Progenitor cell of endocrine pancreas (in vitro differentiated cells): ENCODE measurements around the gene SLC5A10. TPM values are rescaled to one million over a fixed set of nuclear protein-coding genes. Genes with fewer than 3 reads are reported as not detected.
A peak's percentile ranks its signal among the peaks of the same experiment; 100 is the strongest.

Source experiments
- DNase-seq: peaks from one replicate; pipeline ENCODE4 v3.0.0; 2021; ENCODE audit warnings: low spot score; ENCODE audit not compliant: unreplicated experiment
- H3K27ac Mint-ChIP-seq: 2 replicates; pipeline ENCODE4 v1.8.0; 2021; ENCODE audit warnings: mild to moderate bottlenecking, moderate library complexity, mixed read lengths
- H3K27me3 Mint-ChIP-seq: 2 replicates; pipeline ENCODE4 v1.8.0; 2021; ENCODE audit warnings: mixed read lengths
- H3K36me3 Mint-ChIP-seq: 2 replicates; pipeline ENCODE4 v1.8.0; 2022; ENCODE audit warnings: mixed read lengths; ENCODE audit not compliant: insufficient read depth
- H3K4me1 Mint-ChIP-seq: 2 replicates; pipeline ENCODE4 v1.8.0; 2021; ENCODE audit warnings: low read depth, mixed read lengths
- H3K4me3 Mint-ChIP-seq: 2 replicates; pipeline ENCODE4 v1.8.0; 2021; ENCODE audit warnings: low read depth, mild to moderate bottlenecking, moderate library complexity, mixed read lengths
- H3K9me3 Mint-ChIP-seq: 2 replicates; pipeline ENCODE4 v1.8.0; 2021; ENCODE audit warnings: low read depth, mixed read lengths
- total RNA-seq: library from RNA; stranded (reverse); gene quantifications from 2 replicates; pipeline ENCODE4 v1.2.1, GENCODE V29; 2021
- TF ChIP-seq, protein P1 (sequence below): fragments of 200-600 bp; sonication (generic); IDR thresholded peaks from one replicate; pipeline ENCODE4 v1.5.0; 2021; ENCODE audit warnings: antibody characterized with exemption, mild to moderate bottlenecking; ENCODE audit not compliant: unreplicated experiment

The SLC5A10 gene
- total RNA-seq, 1 donor from 2014 or later = not detected

DNA sequence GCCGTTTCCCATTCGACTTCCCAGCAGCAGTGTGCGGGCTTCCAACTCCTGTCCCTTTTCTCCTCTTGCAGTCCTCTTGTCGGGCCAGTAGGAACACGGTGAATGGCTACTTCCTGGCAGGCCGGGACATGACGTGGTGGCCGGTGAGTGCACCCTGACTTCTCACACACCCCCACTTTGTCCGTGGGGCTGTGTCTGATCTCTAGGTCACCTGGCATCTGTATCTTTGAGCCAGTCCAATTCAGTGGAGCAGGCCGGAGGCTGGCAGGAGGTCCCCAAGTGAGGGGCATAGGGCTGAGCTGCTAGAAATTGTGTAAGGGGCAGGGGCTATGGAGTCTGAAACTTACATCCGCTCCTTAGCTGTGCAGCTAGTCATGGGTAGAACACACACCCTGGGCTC is 6.6 kb downstream of the SLC5A10 start:
- no peak for DNase-seq
- H3K27me3 Mint-ChIP-seq = peaks cover 5% of the 10 kb centered on the region
- H3K4me3 Mint-ChIP-seq = no peak overlapping the region
- no peaks in the 10 kb centered on the region for H3K36me3 Mint-ChIP-seq
- no peaks in the 10 kb centered on the region for H3K9me3 Mint-ChIP-seq
- H3K4me1 Mint-ChIP-seq = peaks cover 3% of the 10 kb centered on the region
- H3K27ac Mint-ChIP-seq = no peak overlapping the region
- TF ChIP-seq, protein P1, sequence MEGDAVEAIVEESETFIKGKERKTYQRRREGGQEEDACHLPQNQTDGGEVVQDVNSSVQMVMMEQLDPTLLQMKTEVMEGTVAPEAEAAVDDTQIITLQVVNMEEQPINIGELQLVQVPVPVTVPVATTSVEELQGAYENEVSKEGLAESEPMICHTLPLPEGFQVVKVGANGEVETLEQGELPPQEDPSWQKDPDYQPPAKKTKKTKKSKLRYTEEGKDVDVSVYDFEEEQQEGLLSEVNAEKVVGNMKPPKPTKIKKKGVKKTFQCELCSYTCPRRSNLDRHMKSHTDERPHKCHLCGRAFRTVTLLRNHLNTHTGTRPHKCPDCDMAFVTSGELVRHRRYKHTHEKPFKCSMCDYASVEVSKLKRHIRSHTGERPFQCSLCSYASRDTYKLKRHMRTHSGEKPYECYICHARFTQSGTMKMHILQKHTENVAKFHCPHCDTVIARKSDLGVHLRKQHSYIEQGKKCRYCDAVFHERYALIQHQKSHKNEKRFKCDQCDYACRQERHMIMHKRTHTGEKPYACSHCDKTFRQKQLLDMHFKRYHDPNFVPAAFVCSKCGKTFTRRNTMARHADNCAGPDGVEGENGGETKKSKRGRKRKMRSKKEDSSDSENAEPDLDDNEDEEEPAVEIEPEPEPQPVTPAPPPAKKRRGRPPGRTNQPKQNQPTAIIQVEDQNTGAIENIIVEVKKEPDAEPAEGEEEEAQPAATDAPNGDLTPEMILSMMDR = no peak

DNA sequence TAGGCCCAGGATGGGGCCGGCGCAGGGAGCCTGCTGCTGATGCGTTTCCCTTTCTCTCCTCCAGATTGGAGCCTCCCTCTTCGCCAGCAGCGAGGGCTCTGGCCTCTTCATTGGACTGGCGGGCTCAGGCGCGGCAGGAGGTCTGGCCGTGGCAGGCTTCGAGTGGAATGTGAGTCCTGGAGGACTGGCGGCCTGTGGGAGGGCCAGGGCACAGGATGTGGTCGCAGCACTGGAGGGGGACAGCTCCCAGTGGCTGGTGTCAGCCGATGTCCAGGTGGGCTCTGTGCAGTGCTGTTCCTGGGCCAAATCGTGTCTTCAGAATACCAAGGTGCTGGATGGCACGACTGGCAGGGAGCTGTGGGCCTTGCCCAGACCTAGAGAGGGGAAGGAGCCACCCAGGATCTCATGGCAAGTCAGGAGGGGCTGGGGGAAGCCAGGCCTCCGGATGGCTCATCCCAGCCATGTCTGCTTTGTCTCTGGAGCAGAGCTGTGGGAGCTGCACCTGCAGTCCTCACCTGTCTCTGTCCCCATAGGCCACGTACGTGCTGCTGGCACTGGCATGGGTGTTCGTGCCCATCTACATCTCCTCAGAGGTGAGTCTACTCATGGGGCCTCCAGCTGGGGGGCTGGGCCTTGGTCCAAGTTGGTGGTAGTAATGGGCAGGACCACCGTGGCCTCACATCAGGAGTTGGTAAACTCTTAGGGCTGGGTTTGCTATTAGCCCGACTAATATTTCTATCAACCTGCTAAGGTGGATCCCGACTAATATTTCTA is 7.3 kb downstream of the SLC5A10 start:
- TF ChIP-seq, protein P1 = no peak
- H3K36me3 Mint-ChIP-seq = no peaks in the 10 kb centered on the region
- H3K9me3 Mint-ChIP-seq = no peaks in the 10 kb centered on the region
- no peaks in the 10 kb centered on the region for H3K4me1 Mint-ChIP-seq
- DNase-seq = no peak
- H3K27ac Mint-ChIP-seq = no peak overlapping the region
- no peak overlapping the region for H3K4me3 Mint-ChIP-seq
- peaks cover 4% of the 10 kb centered on the region for H3K27me3 Mint-ChIP-seq

DNA sequence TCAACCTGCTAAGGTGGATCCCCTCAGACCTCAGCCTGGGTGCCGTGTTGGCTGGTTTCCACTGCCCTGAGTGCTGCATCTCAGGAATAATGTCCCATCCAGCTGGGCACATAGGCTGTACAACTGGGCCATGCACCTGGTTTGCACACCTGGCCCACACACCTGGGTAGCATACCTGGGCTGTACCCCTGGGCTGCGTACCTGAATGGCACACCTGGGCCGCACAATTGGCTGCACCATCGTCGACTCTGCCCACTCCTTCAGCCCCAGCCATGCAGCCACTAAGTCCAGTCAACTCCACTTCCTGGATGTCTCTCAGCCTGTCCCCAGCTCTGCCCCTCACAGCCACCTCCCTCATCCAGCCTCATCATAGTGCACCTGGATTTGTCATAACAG is 7.9 kb downstream of the SLC5A10 start:
- no peak overlapping the region for H3K4me3 Mint-ChIP-seq
- H3K27me3 Mint-ChIP-seq = peaks cover 2% of the 10 kb centered on the region
- no peaks in the 10 kb centered on the region for H3K4me1 Mint-ChIP-seq
- no peaks in the 10 kb centered on the region for H3K36me3 Mint-ChIP-seq
- no peak overlapping the region for H3K27ac Mint-ChIP-seq
- TF ChIP-seq, protein P1 = no peak
- no peak for DNase-seq
- H3K9me3 Mint-ChIP-seq = no peaks in the 10 kb centered on the region

DNA sequence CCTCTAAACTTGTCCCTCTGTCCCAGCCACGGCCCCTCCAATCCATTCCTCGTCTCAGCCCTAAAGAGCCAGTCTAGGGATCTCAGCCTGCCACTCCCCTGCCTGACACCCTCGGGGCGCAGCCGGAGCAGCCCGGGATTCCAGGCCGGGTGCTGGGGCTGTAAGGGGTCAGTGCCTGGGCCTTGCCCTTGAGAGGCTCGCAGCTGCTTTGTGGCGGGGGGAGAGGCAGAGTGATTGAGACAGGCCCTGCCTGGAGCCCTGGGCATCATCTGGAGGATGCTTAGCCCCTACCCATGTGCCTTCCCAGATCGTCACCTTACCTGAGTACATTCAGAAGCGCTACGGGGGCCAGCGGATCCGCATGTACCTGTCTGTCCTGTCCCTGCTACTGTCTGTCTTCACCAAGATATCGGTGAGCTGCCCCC is 8.3 kb downstream of the SLC5A10 start:
- no peaks in the 10 kb centered on the region for H3K4me1 Mint-ChIP-seq
- H3K27ac Mint-ChIP-seq = no peak overlapping the region
- H3K9me3 Mint-ChIP-seq = no peaks in the 10 kb centered on the region
- H3K27me3 Mint-ChIP-seq = peaks cover 2% of the 10 kb centered on the region
- no peak for DNase-seq
- TF ChIP-seq, protein P1 = no peak
- H3K36me3 Mint-ChIP-seq = no peaks in the 10 kb centered on the region
- H3K4me3 Mint-ChIP-seq = no peak overlapping the region

DNA sequence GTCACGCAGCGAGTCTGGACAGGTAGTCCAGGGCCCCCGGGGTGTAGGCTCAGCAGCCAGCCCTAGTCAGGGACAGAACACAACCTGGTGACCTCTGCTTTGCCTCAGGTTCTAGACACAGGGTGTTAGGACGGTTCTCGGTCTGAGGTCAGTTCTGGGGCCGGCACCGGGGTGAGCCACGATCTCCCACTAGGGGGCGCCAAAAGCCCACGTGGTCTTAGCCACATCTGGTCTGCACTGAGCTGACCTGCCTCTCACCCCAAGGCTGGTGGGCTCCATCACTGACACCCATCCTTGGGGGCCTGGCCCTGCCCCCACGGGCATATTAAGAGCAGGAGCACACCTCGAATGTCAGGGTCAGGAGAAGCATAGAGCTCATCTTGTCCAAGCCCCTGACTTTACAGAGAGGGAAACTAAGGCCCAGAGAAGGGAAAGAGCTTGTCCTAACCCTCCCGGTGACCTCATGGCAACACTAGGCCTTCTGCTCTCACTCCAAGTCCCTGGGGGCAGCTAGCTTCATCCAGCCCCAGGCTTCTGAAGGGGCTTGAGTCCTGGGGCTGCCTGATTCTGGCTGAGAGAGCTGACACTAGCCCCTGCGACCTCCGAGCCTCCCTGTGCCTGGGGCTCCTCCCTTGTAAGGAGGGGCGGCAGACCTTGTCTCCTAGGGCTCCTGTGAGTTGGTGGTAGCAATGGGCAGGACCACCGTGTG is 9.0 kb downstream of the SLC5A10 start:
- peak; percentile 89 for DNase-seq
- H3K27me3 Mint-ChIP-seq = peaks cover 2% of the 10 kb centered on the region
- H3K9me3 Mint-ChIP-seq = no peaks in the 10 kb centered on the region
- H3K4me3 Mint-ChIP-seq = no peak overlapping the region
- TF ChIP-seq, protein P1 = peak; percentile 85
- peak overlapping the region; percentile 20 for H3K27ac Mint-ChIP-seq
- H3K36me3 Mint-ChIP-seq = no peaks in the 10 kb centered on the region
- H3K4me1 Mint-ChIP-seq = no peaks in the 10 kb centered on the region
